A549 (cell line): ENCODE results near the gene SLC35E4.

Experiments
- BHLHE40 ChIP-seq: IDR thresholded peaks from 2 replicates; pipeline ENCODE4 v1.6.1; 2012; ENCODE audit warnings: low read depth, low read length, inconsistent platforms
- CBX2 ChIP-seq: fragments of 200-600 bp; sonication (generic); IDR thresholded peaks from 2 replicates; pipeline ENCODE4 v1.6.1; 2016; ENCODE audit warnings: low read depth, mild to moderate bottlenecking, borderline replicate concordance
- CEBPB ChIP-seq, 2 experiments: fragments of >200 bp in 1 of 2; sonication (Bioruptor Twin) in 1 of 2; formaldehyde crosslinking in 1 of 2; IDR thresholded peaks; 2 replicates each; pipeline ENCODE4 v1.6.1; 2012 to 2016
- CHD2 ChIP-seq: fragments of 150-350 bp; IDR thresholded peaks from 2 replicates; pipeline ENCODE4 v1.6.1; 2014; ENCODE audit warnings: low read length; ENCODE audit not compliant: partially characterized antibody
- CHD4 ChIP-seq: fragments of 200-600 bp; sonication (generic); IDR thresholded peaks from 2 replicates; pipeline ENCODE4 v1.6.1; 2016; ENCODE audit warnings: antibody characterized with exemption, mild to moderate bottlenecking, borderline replicate concordance
- CTCF ChIP-seq: fragments of >200 bp; sonication (Bioruptor Twin); formaldehyde crosslinking; IDR thresholded peaks from 3 replicates; pipeline ENCODE4 v1.5.1; 2016
- EP300 ChIP-seq, 2 experiments: fragments of >200 bp; sonication (Bioruptor Twin); formaldehyde crosslinking; IDR thresholded peaks; 2 replicates in 1 of 2; 3 replicates in 1 of 2; pipeline ENCODE4 v1.6.1; 2016 to 2017
- KDM5A ChIP-seq: fragments of 200-600 bp; sonication (generic); IDR thresholded peaks from 2 replicates; pipeline ENCODE4 v1.6.1; 2016; ENCODE audit warnings: antibody characterized with exemption, mild to moderate bottlenecking
- POLR2A ChIP-seq: IDR thresholded peaks from 2 replicates; pipeline ENCODE4 v1.6.1; 2012; ENCODE audit warnings: mild to moderate bottlenecking, low read length
- RCOR1 ChIP-seq: fragments of 150-350 bp; IDR thresholded peaks from 2 replicates; pipeline ENCODE4 v1.6.1; 2014; ENCODE audit warnings: antibody characterized with exemption, low read length, low read depth
- TF ChIP-seq, protein P1 (sequence below): fragments of 200-600 bp; sonication (generic); IDR thresholded peaks from 2 replicates; pipeline ENCODE4 v1.6.1; 2016; ENCODE audit warnings: antibody characterized with exemption, mild to moderate bottlenecking, moderate library complexity
- TF ChIP-seq, protein P2 (sequence below): IDR thresholded peaks from 2 replicates; pipeline ENCODE4 v1.6.1; 2012
- TF ChIP-seq, protein P3 (sequence below): fragments of 250-450 bp; sonication (Bioruptor Pico); IDR thresholded peaks from 2 replicates; pipeline ENCODE4 v1.5.0; 2021; ENCODE audit warnings: mild to moderate bottlenecking, moderate library complexity, borderline replicate concordance

DNA sequence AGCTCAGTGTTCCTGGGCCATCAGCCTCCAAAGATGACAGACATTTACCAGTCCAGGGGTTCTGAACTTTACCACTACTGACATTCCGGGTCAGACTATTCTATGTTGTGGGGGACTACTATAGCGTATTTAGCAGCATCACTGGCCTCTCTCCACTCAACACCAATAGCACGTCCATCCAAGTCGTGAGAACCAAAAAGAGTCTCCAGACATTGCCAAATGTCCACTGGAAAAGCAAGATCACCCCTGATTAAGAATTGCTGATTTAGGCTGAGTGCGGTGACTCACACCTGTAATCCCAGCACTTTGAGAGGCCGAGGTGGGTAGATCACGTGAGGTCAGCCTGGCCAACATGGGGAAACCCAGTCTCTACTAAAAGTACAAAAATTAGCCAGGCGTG is 49.2 kb upstream of the SLC35E4 start:
- TF ChIP-seq CTCF, result no peak
- TF ChIP-seq POLR2A, result no peak
- TF ChIP-seq, protein P1, sequence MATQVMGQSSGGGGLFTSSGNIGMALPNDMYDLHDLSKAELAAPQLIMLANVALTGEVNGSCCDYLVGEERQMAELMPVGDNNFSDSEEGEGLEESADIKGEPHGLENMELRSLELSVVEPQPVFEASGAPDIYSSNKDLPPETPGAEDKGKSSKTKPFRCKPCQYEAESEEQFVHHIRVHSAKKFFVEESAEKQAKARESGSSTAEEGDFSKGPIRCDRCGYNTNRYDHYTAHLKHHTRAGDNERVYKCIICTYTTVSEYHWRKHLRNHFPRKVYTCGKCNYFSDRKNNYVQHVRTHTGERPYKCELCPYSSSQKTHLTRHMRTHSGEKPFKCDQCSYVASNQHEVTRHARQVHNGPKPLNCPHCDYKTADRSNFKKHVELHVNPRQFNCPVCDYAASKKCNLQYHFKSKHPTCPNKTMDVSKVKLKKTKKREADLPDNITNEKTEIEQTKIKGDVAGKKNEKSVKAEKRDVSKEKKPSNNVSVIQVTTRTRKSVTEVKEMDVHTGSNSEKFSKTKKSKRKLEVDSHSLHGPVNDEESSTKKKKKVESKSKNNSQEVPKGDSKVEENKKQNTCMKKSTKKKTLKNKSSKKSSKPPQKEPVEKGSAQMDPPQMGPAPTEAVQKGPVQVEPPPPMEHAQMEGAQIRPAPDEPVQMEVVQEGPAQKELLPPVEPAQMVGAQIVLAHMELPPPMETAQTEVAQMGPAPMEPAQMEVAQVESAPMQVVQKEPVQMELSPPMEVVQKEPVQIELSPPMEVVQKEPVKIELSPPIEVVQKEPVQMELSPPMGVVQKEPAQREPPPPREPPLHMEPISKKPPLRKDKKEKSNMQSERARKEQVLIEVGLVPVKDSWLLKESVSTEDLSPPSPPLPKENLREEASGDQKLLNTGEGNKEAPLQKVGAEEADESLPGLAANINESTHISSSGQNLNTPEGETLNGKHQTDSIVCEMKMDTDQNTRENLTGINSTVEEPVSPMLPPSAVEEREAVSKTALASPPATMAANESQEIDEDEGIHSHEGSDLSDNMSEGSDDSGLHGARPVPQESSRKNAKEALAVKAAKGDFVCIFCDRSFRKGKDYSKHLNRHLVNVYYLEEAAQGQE, result no peak
- no peak for TF ChIP-seq BHLHE40
- TF ChIP-seq CEBPB (IDR thresholded peaks at IDR 0.05), result no peak
- no peak for TF ChIP-seq CHD4
- no peak for TF ChIP-seq KDM5A
- no peak for TF ChIP-seq CHD2
- TF ChIP-seq, protein P2, sequence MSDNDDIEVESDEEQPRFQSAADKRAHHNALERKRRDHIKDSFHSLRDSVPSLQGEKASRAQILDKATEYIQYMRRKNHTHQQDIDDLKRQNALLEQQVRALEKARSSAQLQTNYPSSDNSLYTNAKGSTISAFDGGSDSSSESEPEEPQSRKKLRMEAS, result no peak
- TF ChIP-seq, protein P3, sequence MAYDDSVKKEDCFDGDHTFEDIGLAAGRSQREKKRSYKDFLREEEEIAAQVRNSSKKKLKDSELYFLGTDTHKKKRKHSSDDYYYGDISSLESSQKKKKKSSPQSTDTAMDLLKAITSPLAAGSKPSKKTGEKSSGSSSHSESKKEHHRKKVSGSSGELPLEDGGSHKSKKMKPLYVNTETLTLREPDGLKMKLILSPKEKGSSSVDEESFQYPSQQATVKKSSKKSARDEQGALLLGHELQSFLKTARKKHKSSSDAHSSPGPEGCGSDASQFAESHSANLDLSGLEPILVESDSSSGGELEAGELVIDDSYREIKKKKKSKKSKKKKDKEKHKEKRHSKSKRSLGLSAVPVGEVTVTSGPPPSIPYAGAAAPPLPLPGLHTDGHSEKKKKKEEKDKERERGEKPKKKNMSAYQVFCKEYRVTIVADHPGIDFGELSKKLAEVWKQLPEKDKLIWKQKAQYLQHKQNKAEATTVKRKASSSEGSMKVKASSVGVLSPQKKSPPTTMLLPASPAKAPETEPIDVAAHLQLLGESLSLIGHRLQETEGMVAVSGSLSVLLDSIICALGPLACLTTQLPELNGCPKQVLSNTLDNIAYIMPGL (CRISPR knock-in tag), result no peak
- TF ChIP-seq CBX2, result no peak
- TF ChIP-seq EP300 (IDR thresholded peaks at IDR 0.05), result no peak
- TF ChIP-seq RCOR1, result no peak
